NCI-H526 treated with DMSO at 0.1 percent for 48 hours (cell line): ENCODE results near the gene SLC9A4.
A peak's percentile ranks its signal among the peaks of the same experiment; 100 is the strongest.

Experiments used
- DNase-seq: peaks from one replicate; lab custom pipeline; 2025; lab: John Stamatoyannopoulos, UW

The SLC9A4 gene

GRCh38 chr2:102499558-102499957 lies 26.5 kb downstream of the SLC9A4 start:
- no peak for DNase-seq

GRCh38 chr2:102502576-102502975 lies 29.6 kb downstream of the SLC9A4 start:
- no peak for DNase-seq

- DNase-seq = no peak
Measured at GRCh38 chr2:102504833-102505232, 31.8 kb downstream of the SLC9A4 start.

GRCh38 chr2:102505290-102505689 lies 32.3 kb downstream of the SLC9A4 start:
- peak; percentile 63 for DNase-seq

- DNase-seq = no peak
Measured at GRCh38 chr2:102506743-102507142, 33.7 kb downstream of the SLC9A4 start.

- DNase-seq = no peak
Measured at GRCh38 chr2:102508863-102509262, 35.8 kb downstream of the SLC9A4 start.

GRCh38 chr2:102509749-102510148 lies 36.7 kb downstream of the SLC9A4 start:
- no peak for DNase-seq

GRCh38 chr2:102510791-102511575 lies 38.0 kb downstream of the SLC9A4 start:
- DNase-seq = no peak

- no peak for DNase-seq
Measured at GRCh38 chr2:102512161-102512560, 39.1 kb downstream of the SLC9A4 start.

- DNase-seq = no peak
Measured at GRCh38 chr2:102513355-102513939, 40.4 kb downstream of the SLC9A4 start.

GRCh38 chr2:102514061-102514785 lies 41.2 kb downstream of the SLC9A4 start:
- DNase-seq = no peak

GRCh38 chr2:102515851-102516250 lies 42.8 kb downstream of the SLC9A4 start:
- no peak for DNase-seq

GRCh38 chr2:102518170-102518569 lies 45.1 kb downstream of the SLC9A4 start:
- DNase-seq = no peak

- DNase-seq = peak; percentile 20
Measured at GRCh38 chr2:102520009-102520408, 47.0 kb downstream of the SLC9A4 start.

GRCh38 chr2:102520801-102521200 lies 47.8 kb downstream of the SLC9A4 start:
- no peak for DNase-seq

GRCh38 chr2:102522162-102522561 lies 49.1 kb downstream of the SLC9A4 start:
- no peak for DNase-seq

- DNase-seq = no peak
Measured at GRCh38 chr2:102522890-102523289, 49.9 kb downstream of the SLC9A4 start.

- DNase-seq = no peak
Measured at GRCh38 chr2:102523651-102524050, 50.6 kb downstream of the SLC9A4 start.

- DNase-seq = no peak
Measured at GRCh38 chr2:102527086-102527485, 54.1 kb downstream of the SLC9A4 start.

- no peak for DNase-seq
Measured at GRCh38 chr2:102538491-102538890, 65.5 kb downstream of the SLC9A4 start.

- DNase-seq = no peak
Measured at GRCh38 chr2:102540882-102541281, 67.9 kb downstream of the SLC9A4 start.

GRCh38 chr2:102544182-102544581 lies 71.2 kb downstream of the SLC9A4 start:
- peak; percentile 76 for DNase-seq

GRCh38 chr2:102547462-102547861 lies 74.4 kb downstream of the SLC9A4 start:
- DNase-seq = no peak
